Thymus (tissue), 11 donors: Measurements from ENCODE around the gene ESAM. TPM values are rescaled to one million over a fixed set of nuclear protein-coding genes. Genes with fewer than 3 reads are reported as not detected.
A peak's percentile ranks its signal among the peaks of the same experiment; 100 is the strongest.

ENCODE experiments used
- DNase-seq, 9 donors: peaks; one replicate each; pipeline ENCODE4 v3.0.0-alpha.2; 2013; ENCODE audit warnings: low spot score in 9 of 9, low read depth in 6 of 9, missing footprints in 1 of 9
- H3K27ac ChIP-seq, 2 donors: one replicate each; pipeline ENCODE4 v1.5.1; 2013; ENCODE audit warnings: control low read depth in 1 of 2, low read depth in 1 of 2, low read length in 1 of 2, mild to moderate bottlenecking in 1 of 2, moderate library complexity in 1 of 2
- H3K27me3 ChIP-seq, 2 donors: one replicate each; pipeline ENCODE4 v1.5.1; 2013; ENCODE audit warnings: low read length in 1 of 2; ENCODE audit not compliant: control insufficient read depth in 2 of 2, insufficient read depth in 1 of 2
- H3K36me3 ChIP-seq, 2 donors: one replicate each; pipeline ENCODE4 v1.5.1; 2013; ENCODE audit warnings: low read length in 1 of 2, mild to moderate bottlenecking in 1 of 2, moderate library complexity in 1 of 2; ENCODE audit not compliant: control insufficient read depth in 2 of 2, insufficient read depth in 2 of 2
- H3K4me1 ChIP-seq, 2 donors: one replicate each; pipeline ENCODE4 v1.5.1; 2013; ENCODE audit warnings: low read length in 2 of 2; ENCODE audit not compliant: control insufficient read depth in 2 of 2, insufficient read depth in 2 of 2
- H3K4me3 ChIP-seq, 2 donors: one replicate each; pipeline ENCODE4 v1.5.1; 2013; ENCODE audit warnings: low read length in 2 of 2, control low read depth in 1 of 2, mild to moderate bottlenecking in 1 of 2
- H3K9me3 ChIP-seq, 2 donors: one replicate each; pipeline ENCODE4 v1.5.1; 2013; ENCODE audit warnings: low read length in 1 of 2, mild to moderate bottlenecking in 1 of 2; ENCODE audit not compliant: control insufficient read depth in 2 of 2, insufficient read depth in 1 of 2
- WGBS: extraction: QIAGEN DNeasy Blood & Tissue Kit; methylation state at CpG from one replicate; pipeline ENCODE4 v1.1.7; 2013; 5-methylcytosine and 5-hydroxymethylcytosine counted together
- polyA plus RNA-seq: library from polyadenylated mRNA; stranded (reverse); fragments of 200-250 nt; gene quantifications from one replicate; pipeline ENCODE4 v1.2.3, GENCODE V29; 2013
- total RNA-seq: library from RNA; stranded (reverse); fragments of 120-200 nt; gene quantifications from one replicate; pipeline ENCODE4 v1.2.4, GENCODE V29; 2013
- donor health status: healthy.

Gene ESAM
- total and polyA plus RNA-seq, 2 donors, result 3.6 to 21.7 TPM

- Histone ChIP-seq H3K9me3 (no peaks in the 10 kb centered on the region), H3K4me1 (peaks cover 4 to 19% of the 10 kb centered on the region in 2 donors), H3K36me3 (no peaks in the 10 kb centered on the region), H3K4me3 (no peak overlapping the region), H3K27me3 (peaks cover 17 to 83% of the 10 kb centered on the region in 2 donors), H3K27ac (no peak overlapping the region)
- 86% methylated on average over 44 of the region's 44 CpGs for WGBS
- no peak for DNase-seq
These were observed 16.7 kb downstream of the ESAM start for GRCh38 chr11:124745270-124745834.

GRCh38 chr11:124743050-124743449, 19.0 kb downstream of the ESAM start:
- Histone ChIP-seq H3K27me3 (peaks cover 21 to 90% of the 10 kb centered on the region in 2 donors), H3K4me3 (no peak overlapping the region), H3K36me3 (no peaks in the 10 kb centered on the region), H3K9me3 (peaks cover 0 to 7% of the 10 kb centered on the region in 2 donors), H3K27ac (no peak overlapping the region), H3K4me1 (peaks cover 6 to 36% of the 10 kb centered on the region in 2 donors)
- DNase-seq, result no peak
- WGBS, result 93% methylated on average over 6 of the region's 6 CpGs

GRCh38 chr11:124742555-124742954, 19.5 kb downstream of the ESAM start:
- Histone ChIP-seq H3K27me3 (peaks cover 18 to 91% of the 10 kb centered on the region in 2 donors), H3K27ac (no peak overlapping the region), H3K4me1 (peaks cover 6 to 36% of the 10 kb centered on the region in 2 donors), H3K9me3 (peaks cover 0 to 7% of the 10 kb centered on the region in 2 donors), H3K4me3 (no peak overlapping the region), H3K36me3 (no peaks in the 10 kb centered on the region)
- WGBS, result 92% methylated on average over 2 of the region's 2 CpGs
- no peak for DNase-seq

DNA sequence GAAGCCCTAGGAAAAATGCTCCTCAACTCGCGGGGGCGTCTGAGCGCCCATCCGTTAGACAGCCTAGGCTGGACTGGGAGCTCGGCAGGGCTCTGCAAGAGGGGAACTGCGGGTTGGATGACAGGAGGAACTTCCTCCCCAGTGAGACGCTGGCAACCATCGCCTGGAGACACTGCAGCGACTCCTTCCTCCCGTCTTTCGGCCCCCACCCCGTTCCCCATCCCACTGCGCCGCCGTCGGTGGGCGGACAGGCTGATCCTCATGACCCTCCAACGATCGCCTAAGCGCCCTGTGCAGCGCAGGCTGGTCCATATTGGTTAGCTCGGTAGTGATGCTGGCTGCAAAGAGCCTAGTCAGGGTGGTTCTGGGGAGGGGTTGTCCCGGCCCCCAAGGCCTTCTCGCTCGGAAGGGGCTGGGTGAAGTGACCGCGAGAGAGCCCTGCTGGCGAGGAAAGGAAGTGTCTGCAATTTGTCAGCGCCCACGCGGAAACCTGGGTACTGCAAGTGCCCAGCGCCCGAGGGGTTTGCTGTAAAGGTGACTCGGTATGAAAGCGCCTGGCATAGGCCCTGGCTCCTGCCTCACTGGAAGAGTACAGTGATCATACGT, 21.7 kb downstream of the ESAM start:
- Histone ChIP-seq H3K27me3 (peaks cover 18 to 77% of the 10 kb centered on the region in 2 donors), H3K27ac (no peak overlapping the region), H3K4me1 (peaks cover 6 to 28% of the 10 kb centered on the region in 2 donors), H3K9me3 (peaks cover 0 to 7% of the 10 kb centered on the region in 2 donors), H3K4me3 (peak overlapping the region; percentile 50 to 55), H3K36me3 (no peaks in the 10 kb centered on the region)
- peak in 1 of 9 donors; percentile 59 for DNase-seq
- WGBS, result 3% methylated on average over 37 of the region's 37 CpGs

DNA sequence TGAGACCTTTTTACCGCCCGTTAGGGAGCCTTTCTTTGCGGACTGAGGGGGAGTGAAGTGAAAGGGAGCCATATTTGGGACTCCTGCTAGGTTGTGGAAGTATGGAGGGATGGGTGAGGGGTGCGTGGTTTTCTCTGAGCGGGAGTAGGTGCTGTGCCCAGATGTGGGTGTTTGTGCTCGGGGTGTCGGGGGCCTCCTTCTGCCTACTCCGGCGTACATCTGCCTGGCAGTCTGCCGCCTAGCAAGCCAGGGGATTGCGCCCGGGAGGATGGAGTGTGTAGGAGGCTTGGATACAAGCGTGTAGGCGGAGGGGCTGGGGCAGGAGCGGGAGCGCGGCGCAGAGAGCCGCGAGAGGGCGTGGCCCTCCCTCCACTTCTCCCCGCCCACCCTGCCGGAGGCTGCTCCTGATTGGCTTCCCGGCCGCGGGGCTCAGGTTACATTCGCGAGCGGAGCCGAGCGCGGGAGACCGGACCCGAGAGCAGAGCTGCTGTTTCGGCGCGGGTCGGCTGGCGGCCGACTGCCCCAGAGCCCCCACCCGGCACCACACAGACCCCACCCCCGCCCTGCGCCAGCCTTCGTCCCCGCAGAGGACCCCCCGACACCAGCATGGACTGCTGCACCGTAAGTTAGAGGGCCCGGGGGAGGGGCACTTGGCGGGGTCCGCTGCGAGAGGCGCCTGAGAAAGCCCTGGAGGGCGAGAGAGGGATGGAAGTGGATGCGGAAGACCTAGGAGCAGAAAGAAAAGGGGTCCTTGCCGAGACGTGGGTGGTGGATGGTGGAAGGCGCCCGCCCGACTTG, 22.4 kb downstream of the ESAM start, which contains the start of gene NRGN:
Gene NRGN (plus strand): TSS at position 464 of the 798 bp plus-strand sequence. CDS start 143 bp downstream, at position 607.
- 4% methylated on average over 59 of the region's 59 CpGs for WGBS
- Histone ChIP-seq H3K27me3 (peaks cover 18 to 70% of the 10 kb centered on the region in 2 donors), H3K4me1 (peaks cover 6 to 28% of the 10 kb centered on the region in 2 donors), H3K9me3 (peaks cover 0 to 7% of the 10 kb centered on the region in 2 donors), H3K27ac (no peak within 1 kb of the TSS), H3K36me3 (no peaks in the 10 kb centered on the region), H3K4me3 (peak within 1 kb of the TSS; percentile 50 to 55)
- peak in 7 of 9 donors; percentile 50 to 89 (median 74) for DNase-seq

DNA sequence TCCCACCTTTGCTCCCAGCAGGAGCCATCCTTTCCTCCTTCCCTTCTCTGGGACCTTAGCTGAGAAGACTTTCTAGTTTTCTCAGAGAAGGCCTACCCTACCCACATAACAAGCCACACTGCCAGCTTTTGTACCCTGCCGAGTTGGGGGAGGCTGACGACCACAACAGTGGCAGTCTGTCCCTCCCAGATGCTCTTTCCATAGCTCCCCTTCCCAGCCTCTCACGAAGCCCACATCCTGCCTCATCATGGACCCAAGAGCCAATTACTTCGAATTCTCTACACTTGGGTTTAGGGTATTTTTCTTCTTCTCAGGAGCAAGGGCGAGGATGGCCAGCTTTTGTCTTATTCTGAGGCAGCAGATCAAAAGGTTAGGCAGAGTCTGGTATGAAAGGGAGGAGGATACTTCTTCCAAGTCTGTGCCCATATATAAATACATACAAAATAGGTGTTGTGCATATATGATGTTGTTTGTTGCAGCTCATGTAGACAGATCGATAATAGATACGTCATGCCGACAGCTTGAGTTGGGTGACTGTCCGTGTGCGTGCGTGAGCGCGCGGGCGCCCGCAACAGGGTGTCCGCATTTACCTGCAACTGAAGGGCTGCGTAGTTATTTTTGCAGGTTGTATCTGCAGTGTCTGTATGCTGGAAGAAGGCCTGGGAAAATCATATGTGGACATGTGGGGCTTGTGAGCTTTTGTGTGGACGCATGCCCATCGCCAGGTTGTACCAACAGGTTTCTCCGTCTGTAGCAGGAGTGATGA, 23.2 kb downstream of the ESAM start:
- Histone ChIP-seq H3K27me3 (peaks cover 16 to 68% of the 10 kb centered on the region in 2 donors), H3K4me1 (peaks cover 6 to 28% of the 10 kb centered on the region in 2 donors), H3K4me3 (peak overlapping the region in 1 of 2 donors; percentile 50), H3K27ac (no peak overlapping the region), H3K36me3 (no peaks in the 10 kb centered on the region), H3K9me3 (peaks cover 0 to 7% of the 10 kb centered on the region in 2 donors)
- DNase-seq, result peak in 1 of 9 donors; percentile 18
- WGBS, result 78% methylated on average over 21 of the region's 21 CpGs

- Histone ChIP-seq H3K9me3 (peaks cover 0 to 7% of the 10 kb centered on the region in 2 donors), H3K27ac (no peak overlapping the region), H3K27me3 (peaks cover 16 to 58% of the 10 kb centered on the region in 2 donors), H3K4me1 (peaks cover 6 to 28% of the 10 kb centered on the region in 2 donors), H3K36me3 (no peaks in the 10 kb centered on the region), H3K4me3 (no peak overlapping the region)
- WGBS, result 93% methylated on average over 7 of the region's 7 CpGs
- DNase-seq, result no peak
These were observed 24.3 kb downstream of the ESAM start for GRCh38 chr11:124737638-124738305.

DNA sequence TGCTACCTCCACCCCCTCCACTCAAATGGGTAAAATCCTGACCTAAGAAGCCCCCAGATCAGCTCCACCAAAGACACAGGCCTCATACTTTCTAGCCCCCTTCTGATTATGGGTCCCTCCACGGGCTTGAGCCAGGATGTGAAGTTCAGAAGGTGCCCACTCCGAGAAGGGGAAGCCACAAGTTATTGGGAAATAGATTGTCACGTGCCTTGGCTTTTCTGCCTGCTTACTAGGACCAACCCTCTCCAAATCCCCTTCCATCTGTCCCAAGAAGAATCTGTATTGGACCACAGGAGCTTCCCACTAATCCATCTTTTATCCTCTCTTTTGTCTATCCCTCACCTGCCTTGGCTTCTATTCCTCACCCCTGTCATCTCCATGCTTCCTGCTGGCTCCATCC, 25.4 kb downstream of the ESAM start:
- DNase-seq, result no peak

More for the DNA sequence above, 25.4 kb downstream of the ESAM start:
- WGBS, result 11% methylated on average over 3 of the region's 3 CpGs
- Histone ChIP-seq H3K27ac (no peak overlapping the region), H3K4me3 (no peak overlapping the region), H3K9me3 (peaks cover 0 to 7% of the 10 kb centered on the region in 2 donors), H3K4me1 (peaks cover 6 to 28% of the 10 kb centered on the region in 2 donors), H3K36me3 (no peaks in the 10 kb centered on the region), H3K27me3 (peaks cover 13 to 48% of the 10 kb centered on the region in 2 donors)
